HG02763 (cell line): ENCODE data around the gene DLEU7.

Experiments
- ATAC-seq: cut with Tn5 transposase; IDR thresholded peaks from one replicate; pipeline ENCODE4 v1.9.1; 2021; ENCODE audit warnings: mild to moderate bottlenecking, moderate library complexity; ENCODE audit not compliant: unreplicated experiment

DLEU7 gene

GRCh38 chr13:50843257-50844083 is at the start of gene DLEU7:
Gene DLEU7 (minus strand): TSS chr13:50843692. CDS start chr13:50843646, 46 bp downstream.
- ATAC-seq, result no peak

- no peak for ATAC-seq
Measured at GRCh38 chr13:50892210-50892944, 48.9 kb upstream of the DLEU7 start.

DNA sequence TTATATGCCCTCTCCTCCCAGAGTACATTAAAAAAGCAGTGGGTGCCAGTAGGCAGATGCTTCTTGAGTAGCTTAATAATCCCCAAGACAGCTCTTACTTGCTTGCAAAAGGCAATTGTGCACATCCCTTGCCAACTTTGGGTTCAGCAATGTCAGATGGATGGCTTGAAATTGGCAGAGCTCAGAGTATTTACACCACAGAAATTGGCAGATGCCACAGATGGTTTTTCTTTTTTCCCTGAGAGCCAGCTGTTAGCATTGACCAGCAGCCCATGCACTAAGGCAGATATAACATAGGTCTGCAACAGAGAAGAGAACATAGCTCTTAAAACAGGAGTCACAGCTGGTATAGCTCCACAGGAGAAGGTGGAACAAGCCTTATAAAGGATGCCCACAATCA is 47.7 kb upstream of the DLEU7 start:
- no peak for ATAC-seq

- ATAC-seq, result no peak
Measured at GRCh38 chr13:50889317-50889716, 45.8 kb upstream of the DLEU7 start.

- ATAC-seq, result no peak
Measured at GRCh38 chr13:50888362-50888761, 44.9 kb upstream of the DLEU7 start.

GRCh38 chr13:50887151-50887550 is 43.7 kb upstream of the DLEU7 start:
- ATAC-seq, result no peak

GRCh38 chr13:50884265-50884664 is 40.8 kb upstream of the DLEU7 start:
- ATAC-seq, result no peak

DNA sequence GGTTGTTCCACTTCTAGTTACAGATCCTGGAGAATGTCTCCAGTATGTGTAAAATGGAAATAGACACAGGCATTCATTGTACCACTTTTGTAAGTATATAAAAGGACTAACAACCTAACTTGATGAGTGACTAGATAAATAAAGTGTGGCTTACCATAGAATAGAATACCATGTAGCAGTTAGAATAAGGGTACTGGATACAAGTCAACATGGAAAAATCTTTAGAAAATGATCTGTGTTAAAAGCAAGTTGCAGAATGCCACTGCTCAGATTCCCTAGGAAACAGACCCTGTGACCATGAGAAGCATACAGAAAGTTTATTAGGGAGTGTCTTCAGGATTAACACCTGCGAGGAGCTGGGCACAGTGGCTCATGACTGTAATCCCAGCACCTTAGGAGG is 40.2 kb upstream of the DLEU7 start:
- no peak for ATAC-seq

GRCh38 chr13:50882816-50883435 is 39.4 kb upstream of the DLEU7 start:
- no peak for ATAC-seq

GRCh38 chr13:50873991-50874390 is 30.5 kb upstream of the DLEU7 start:
- ATAC-seq, result no peak

DNA sequence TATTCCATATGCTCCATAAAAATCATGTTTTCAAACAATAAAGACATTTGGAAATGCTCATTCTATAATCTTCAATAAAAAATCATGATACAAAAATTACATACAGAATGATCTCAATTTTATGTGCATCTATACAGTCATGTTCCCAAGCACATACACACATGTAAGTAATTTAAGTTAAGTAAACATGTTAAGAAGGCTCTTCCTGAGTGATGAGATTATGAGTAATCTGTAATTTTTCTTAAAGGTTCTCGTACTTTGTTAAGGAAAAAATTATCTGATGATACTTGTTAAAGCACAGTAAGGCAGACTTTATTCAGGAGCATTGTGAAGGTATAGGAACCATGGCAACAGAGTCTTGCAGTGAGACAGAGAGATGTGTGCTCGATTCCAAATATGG is 30.0 kb upstream of the DLEU7 start:
- no peak for ATAC-seq

GRCh38 chr13:50871405-50871804 is 27.9 kb upstream of the DLEU7 start:
- no peak for ATAC-seq

- no peak for ATAC-seq
Measured at GRCh38 chr13:50867637-50867945, 24.1 kb upstream of the DLEU7 start.

DNA sequence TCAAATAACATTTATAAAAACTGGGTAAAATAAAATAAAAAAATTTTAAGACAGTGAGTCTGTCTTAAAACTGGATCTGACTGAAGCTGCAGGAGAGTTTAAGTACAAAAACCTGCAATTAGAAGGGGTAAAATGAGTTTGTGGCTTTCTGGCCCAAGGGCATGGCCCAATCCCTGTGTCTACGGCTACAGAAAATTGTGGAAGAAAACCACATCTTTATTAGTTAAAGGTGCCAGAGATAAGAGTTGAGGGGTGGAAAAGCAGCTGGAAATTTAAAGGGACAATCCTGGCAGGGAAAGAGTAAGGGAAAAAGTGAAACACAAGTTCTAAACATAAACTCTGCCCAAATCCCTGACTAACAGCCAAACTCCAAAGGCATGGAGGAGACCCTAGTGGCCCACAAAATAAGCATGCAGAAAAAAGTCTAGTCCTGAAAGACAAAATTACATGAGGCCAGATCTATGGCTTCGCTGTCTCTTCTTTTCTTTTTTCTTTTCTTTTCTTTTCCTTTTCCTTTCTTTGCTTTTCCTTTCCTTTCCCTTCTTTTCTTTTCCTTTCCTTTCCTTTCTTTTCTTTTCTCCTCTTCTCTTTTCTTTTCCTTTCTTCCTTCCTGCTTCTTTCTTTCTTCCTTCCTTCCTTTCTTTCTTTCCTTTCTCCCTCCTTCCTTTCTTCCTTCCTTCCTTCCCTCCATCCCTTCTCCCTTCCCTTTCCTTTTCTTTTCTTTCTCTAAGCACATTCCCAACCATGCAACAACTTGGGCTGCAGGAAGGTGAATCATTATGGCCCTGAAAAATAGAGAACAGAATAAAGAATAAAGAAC is 23.5 kb upstream of the DLEU7 start:
- no peak for ATAC-seq

- no peak for ATAC-seq
Measured at GRCh38 chr13:50864492-50864891, 21.0 kb upstream of the DLEU7 start.

GRCh38 chr13:50855681-50856080 is 12.2 kb upstream of the DLEU7 start:
- no peak for ATAC-seq

DNA sequence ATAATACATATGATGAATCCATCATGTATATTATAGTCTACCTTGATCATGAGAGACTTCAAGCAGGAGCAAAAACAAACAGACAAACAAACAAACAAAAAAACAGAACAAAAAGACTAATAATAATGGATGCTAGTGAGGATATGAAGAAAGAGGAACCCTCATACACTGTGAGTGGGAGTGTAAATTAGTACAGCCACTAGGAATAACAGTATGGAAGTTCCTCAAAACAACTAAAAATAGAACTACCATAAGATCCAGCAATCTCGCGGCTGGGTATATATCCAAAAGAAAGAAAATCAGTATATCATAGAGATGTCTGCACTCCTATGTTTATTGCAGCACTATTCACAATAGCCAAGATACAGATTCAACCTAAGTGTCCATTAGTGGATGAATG is 7.0 kb upstream of the DLEU7 start:
- ATAC-seq, result no peak

DNA sequence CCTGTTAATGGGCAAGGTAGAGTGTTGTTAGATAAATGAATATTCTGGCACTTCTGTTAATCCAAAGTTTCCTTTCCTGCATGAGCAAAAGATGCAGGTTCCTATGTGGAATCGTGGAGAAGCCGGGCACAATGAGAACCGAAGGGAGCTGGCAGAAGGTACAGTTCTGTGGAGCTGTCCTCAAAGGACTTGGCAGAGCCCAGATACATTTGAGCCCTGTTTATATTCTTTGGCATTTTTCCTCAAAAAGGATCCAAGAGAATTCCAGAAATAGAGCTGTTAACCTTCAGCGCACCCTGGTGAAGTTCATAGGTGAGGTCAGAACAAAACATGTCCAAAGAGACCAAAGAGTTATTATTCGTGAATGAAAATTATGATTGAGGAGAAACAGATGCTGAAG is 4.0 kb upstream of the DLEU7 start:
- ATAC-seq, result no peak

DNA sequence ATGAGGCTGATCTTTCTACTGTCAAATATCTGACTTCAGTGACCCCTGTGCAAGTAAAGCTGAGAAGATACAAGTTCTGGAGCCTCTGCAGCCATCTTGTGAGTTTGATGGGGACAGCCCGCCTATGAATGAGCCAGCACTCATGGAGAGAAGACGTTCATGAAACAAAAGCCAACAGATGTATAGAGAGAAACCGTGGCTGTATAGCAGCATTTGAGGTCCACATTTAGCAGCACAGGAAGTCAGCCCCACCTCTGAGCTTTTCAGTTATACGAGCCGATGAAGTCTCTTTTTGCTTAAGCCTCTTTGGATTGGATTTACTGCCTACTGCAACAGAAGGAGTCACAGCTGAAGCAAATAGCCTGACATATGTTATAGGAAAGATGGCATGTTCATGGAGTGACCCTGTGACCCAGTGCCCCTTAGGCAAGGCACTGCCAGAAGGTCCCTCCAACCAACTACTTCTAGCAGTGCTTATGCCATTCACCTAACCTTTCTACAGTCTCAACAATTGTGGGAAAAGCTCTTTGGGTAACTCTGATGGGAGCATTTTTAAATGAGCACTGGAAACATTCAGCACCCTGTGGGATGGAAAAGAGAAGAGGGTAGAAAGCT is 3.5 kb upstream of the DLEU7 start:
- no peak for ATAC-seq

GRCh38 chr13:50845211-50845610 is 1.7 kb upstream of the DLEU7 start:
- no peak for ATAC-seq
